ENCODE results near the gene DNAJC4. TPM values are rescaled to one million over a fixed set of nuclear protein-coding genes. Genes with fewer than 3 reads are reported as not detected.
A peak's percentile ranks its signal among the peaks of the same experiment; 100 is the strongest.

DNAJC4 gene
- total RNA-seq, 4 donors from 2014 or later: 52.6 to 214 (median 76.0) TPM

DNA sequence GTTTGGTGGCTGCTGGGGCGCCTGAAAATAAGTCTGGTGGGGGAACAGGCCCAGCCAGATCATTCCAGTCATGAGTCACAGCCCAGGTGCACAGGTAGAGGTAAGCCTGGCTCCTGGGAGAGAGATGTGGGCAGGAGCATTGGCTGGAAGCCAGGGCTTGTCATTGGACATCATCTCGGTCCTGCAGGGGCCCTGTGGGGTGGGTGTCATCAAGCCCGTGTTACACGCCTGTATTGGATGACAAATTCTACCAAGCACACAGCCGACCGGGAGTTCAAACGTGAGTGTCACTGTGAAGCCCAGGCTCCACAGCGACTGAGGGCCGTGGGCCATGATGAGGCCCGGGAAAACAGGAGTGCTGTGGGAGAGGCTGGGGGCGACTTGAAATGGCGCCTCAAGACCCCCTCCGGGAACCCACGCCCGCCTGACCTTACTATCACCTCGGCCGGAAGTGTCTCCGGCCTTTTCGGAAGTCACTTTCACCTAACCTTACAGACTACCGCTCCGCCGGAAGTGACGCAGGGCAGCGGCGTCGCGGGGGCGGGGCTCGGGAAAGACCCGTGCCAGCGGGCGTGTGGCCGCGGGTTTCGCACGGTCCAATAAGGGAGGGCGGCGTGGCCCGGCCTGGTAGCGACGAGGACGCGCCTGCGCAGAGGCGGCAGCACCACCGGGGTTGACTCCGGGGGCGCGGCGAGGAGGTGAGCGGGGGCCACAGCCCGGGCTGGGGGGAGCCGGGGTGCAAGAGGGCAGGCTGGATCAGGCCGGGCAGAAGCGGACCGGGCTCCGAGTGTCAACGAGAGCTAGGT, 10.3 kb downstream of the DNAJC4 start, which contains the start of gene FKBP2:
Gene FKBP2, plus strand, starts transcription at position 661 of the 806 bp plus-strand sequence. CDS start 1,293 bp downstream, outside the sequence.
- peaks cover 33 to 75% (median 59%) of the 10 kb centered on the region in 4 donors for H3K4me1 ChIP-seq
- H3K36me3 ChIP-seq: no peaks in the 10 kb centered on the region
- peak within 1 kb of the TSS; percentile 96 to 100 (median 98) for H3K27ac ChIP-seq
- no peaks in the 10 kb centered on the region for H3K9me3 ChIP-seq
- intact Hi-C loops (cut with DNase I; ENCODE audit: low total_unique reads) (no loop called here), in situ Hi-C loops (cut with MboI; ENCODE audit: low pct_ligation_motif_present in 1 of 4, low pct_unique_long_range_greater_than_20kb in 1 of 4, low sequenced_read_pairs in 3 of 4) (no loop called here)
- 0 to 1% methylated on average over 4 to 57 of the region's 58 CpGs for WGBS, 2 donors (ENCODE audit: low coverage in 1 of 2)
- peak within 1 kb of the TSS; percentile 65 to 96 (median 82) for H3K4me3 ChIP-seq
- TF ChIP-seq POLR2AphosphoS5 (IDR thresholded peaks at IDR 0.05): peak; percentile 96 to 99 (median 99)
- TF ChIP-seq POLR2A (IDR thresholded peaks at IDR 0.05): peak; percentile 97
- TF ChIP-seq, protein P1, sequence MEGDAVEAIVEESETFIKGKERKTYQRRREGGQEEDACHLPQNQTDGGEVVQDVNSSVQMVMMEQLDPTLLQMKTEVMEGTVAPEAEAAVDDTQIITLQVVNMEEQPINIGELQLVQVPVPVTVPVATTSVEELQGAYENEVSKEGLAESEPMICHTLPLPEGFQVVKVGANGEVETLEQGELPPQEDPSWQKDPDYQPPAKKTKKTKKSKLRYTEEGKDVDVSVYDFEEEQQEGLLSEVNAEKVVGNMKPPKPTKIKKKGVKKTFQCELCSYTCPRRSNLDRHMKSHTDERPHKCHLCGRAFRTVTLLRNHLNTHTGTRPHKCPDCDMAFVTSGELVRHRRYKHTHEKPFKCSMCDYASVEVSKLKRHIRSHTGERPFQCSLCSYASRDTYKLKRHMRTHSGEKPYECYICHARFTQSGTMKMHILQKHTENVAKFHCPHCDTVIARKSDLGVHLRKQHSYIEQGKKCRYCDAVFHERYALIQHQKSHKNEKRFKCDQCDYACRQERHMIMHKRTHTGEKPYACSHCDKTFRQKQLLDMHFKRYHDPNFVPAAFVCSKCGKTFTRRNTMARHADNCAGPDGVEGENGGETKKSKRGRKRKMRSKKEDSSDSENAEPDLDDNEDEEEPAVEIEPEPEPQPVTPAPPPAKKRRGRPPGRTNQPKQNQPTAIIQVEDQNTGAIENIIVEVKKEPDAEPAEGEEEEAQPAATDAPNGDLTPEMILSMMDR (IDR thresholded peaks at IDR 0.05): no peak
- TF ChIP-seq EP300 (IDR thresholded peaks at IDR 0.05; ENCODE audit: low read depth): peak; percentile 43
- peak; percentile 98 for DNase-seq
- no peaks in the 10 kb centered on the region for H3K27me3 ChIP-seq

DNA sequence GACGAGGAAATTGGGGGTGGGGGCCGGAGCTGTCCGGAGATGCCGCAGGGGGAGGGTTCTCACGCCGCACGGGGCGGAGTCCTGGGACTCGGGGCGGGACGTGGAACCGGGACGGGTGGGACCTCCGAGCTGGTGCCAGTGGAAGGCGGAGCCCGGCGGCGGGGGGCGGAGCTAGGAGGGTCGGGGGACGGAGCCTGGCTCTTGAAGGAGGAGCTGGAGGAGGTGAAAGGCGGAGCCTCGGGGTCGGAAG, 10.8 kb downstream of the DNAJC4 start:
- DNase-seq: peak; percentile 100
- no peaks in the 10 kb centered on the region for H3K9me3 ChIP-seq
- no peaks in the 10 kb centered on the region for H3K27me3 ChIP-seq
- peak overlapping the region; percentile 96 to 100 (median 98) for H3K27ac ChIP-seq
- TF ChIP-seq POLR2AphosphoS5 (IDR thresholded peaks at IDR 0.05): no peak
- no peak for TF ChIP-seq POLR2A (IDR thresholded peaks at IDR 0.05)
- no peak for TF ChIP-seq EP300 (IDR thresholded peaks at IDR 0.05; ENCODE audit: low read depth)
- TF ChIP-seq, protein P1 (IDR thresholded peaks at IDR 0.05): no peak
- WGBS, 2 donors (ENCODE audit: low coverage in 1 of 2): 0% methylated on average over 24 of the region's 24 CpGs; no CpG with 5 or more reads in 1 of the 2 donors
- peaks cover 33 to 75% (median 60%) of the 10 kb centered on the region in 4 donors for H3K4me1 ChIP-seq
- H3K4me3 ChIP-seq: peak overlapping the region; percentile 62 to 84 (median 82)
- H3K36me3 ChIP-seq: no peaks in the 10 kb centered on the region
- in situ Hi-C loops (cut with MboI; ENCODE audit: low pct_ligation_motif_present in 1 of 4, low pct_unique_long_range_greater_than_20kb in 1 of 4, low sequenced_read_pairs in 3 of 4): no loop called here
- intact Hi-C loops (cut with DNase I; ENCODE audit: low total_unique reads): no loop called here

DNA sequence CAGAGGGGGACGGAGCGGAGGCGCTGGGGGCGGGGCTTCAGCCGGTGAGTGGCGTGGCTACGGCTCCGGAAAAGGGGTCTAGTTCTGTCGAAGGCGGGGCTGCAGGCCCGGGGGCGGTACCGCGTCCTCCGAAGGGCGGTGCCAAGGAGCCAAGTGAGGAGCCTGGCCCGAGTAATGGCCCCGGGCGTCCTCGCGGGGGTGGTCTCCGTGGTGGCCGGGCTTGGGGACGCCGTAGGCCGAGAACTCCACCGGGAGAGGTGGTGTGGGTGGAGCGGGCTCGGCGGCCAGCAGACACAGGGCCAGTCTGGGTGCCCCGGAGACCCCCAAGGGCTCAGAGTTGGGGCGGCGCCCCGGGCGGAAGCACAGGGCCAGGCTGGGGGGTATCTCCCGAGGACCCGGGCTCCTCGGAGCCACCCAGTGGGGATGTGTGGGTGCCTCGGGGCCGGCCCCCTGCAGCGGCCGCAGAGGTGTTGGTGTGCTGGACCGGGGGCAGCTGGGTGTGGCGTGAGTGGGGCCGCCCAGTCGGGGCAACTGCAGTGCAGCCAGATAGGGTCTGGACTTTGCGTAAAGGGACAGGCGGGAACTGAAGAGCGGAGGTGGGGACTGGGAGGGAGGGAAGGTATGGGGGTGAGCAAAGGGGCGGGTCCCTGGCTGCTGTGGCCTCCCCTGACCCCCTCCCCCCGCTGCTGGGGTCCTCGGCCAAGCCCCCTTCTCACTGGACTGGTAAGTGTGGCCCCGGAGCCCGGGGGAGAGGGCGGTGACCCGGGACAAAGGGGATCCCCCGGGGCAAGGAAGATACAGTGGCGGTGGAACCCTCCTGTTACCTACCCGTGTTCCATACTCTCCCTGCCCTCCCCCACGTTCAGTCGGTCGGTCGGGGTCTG, 11.4 kb downstream of the DNAJC4 start:
- Histone ChIP-seq H3K4me1 (peaks cover 33 to 72% (median 59%) of the 10 kb centered on the region in 4 donors), H3K4me3 (peak overlapping the region; percentile 65 to 96 (median 82)), H3K9me3 (no peaks in the 10 kb centered on the region), H3K27me3 (no peaks in the 10 kb centered on the region), H3K36me3 (no peaks in the 10 kb centered on the region), H3K27ac (peak overlapping the region; percentile 96 to 100 (median 98))
- intact Hi-C loops (cut with DNase I; ENCODE audit: low total_unique reads) (no loop called here), in situ Hi-C loops (cut with MboI; ENCODE audit: low pct_ligation_motif_present in 1 of 4, low pct_unique_long_range_greater_than_20kb in 1 of 4, low sequenced_read_pairs in 3 of 4) (no loop called here)
- peak; percentile 72 for DNase-seq
- WGBS, 2 donors (ENCODE audit: low coverage in 1 of 2): 0% methylated on average over 61 of the region's 63 CpGs; no CpG with 5 or more reads in 1 of the 2 donors
- TF ChIP-seq, protein P1 (IDR thresholded peaks at IDR 0.05): peak in 2 of 5 experiments; percentile 3 to 24
- TF ChIP-seq EP300 (IDR thresholded peaks at IDR 0.05; ENCODE audit: low read depth) (no peak), POLR2AphosphoS5 (IDR thresholded peaks at IDR 0.05) (peak; percentile 93 to 96 (median 94)), POLR2A (IDR thresholded peaks at IDR 0.05) (peak; percentile 89)

Measured in transverse colon (tissue), 4 donors.